ENCODE results near the gene RTL1.

The RTL1 gene

GRCh38 chr14:100832311-100832960 lies 71.1 kb downstream of the RTL1 start:
- no peak for TF ChIP-seq CTCF (IDR thresholded peaks at IDR 0.05; ENCODE audit: borderline replicate concordance, control extremely low read depth, extremely low read depth, insufficient read depth, missing control alignments)
- in situ Hi-C loops (cut with MboI; ENCODE audit: low sequenced_read_pairs, unreplicated experiment) = no loop called here
- DNase-seq (ENCODE audit: low spot score) = no peak

GRCh38 chr14:100830681-100831080 lies 72.8 kb downstream of the RTL1 start:
- in situ Hi-C loops (cut with MboI; ENCODE audit: low sequenced_read_pairs, unreplicated experiment) = no loop called here
- TF ChIP-seq CTCF (IDR thresholded peaks at IDR 0.05; ENCODE audit: borderline replicate concordance, control extremely low read depth, extremely low read depth, insufficient read depth, missing control alignments) = no peak
- no peak for DNase-seq (ENCODE audit: low spot score)
